ENCODE measurements around the gene LAMA2.

Gene LAMA2

GRCh38 chr6:129263176-129263575, 380.2 kb downstream of the LAMA2 start:
- DNase-seq (ENCODE audit: low spot score) = no peak

DNA sequence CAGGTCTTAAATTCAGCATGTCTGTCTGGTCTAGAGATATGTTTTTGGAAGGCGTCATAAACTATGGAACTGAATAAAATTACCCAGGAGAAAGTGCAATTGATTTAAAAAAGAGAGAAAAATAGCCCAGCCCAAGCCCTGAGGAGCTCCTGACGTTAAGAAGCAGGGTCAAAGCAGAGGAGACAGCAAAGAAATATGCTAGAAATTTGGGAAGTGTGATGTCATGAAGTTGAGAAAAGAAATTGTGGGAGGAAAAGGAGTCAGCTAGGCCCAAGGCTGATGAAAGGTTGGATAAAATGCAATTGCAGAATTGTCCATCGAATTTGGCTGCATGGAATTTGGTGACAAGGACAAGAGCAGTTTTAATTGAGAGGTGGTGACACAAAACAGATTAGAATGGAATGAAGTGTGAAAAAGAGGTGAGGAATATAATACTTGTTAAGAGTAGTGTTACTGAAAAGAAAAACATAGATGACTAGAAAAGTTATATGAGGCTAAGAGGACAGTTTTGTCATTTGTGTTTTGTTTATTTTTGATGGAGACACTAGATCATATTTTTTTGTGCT, 381.6 kb downstream of the LAMA2 start:
- DNase-seq (ENCODE audit: low spot score) = no peak

GRCh38 chr6:129267028-129267427, 384.1 kb downstream of the LAMA2 start:
- DNase-seq (ENCODE audit: low spot score) = no peak

GRCh38 chr6:129269076-129269475, 386.1 kb downstream of the LAMA2 start:
- no peak for DNase-seq (ENCODE audit: low spot score)

DNA sequence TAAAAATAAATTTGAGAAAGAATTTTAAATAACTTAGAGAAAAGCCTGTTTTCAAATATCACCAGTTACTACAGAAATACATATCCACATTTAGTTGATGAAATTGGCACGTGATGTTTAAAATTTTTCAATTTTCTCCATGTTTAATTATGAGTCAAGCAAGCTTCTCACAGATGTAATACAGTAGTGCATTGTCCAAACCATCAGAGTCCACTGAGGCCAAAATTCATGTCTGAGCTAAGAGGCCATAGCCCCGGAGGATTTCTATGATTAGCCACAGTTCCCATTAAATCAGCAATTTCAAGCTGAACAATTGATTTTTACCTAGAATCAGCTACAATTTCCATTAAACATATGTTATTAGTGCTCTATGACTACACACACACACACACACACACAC, 387.0 kb downstream of the LAMA2 start:
- DNase-seq (ENCODE audit: low spot score) = no peak

GRCh38 chr6:129270450-129270849, 387.5 kb downstream of the LAMA2 start:
- DNase-seq (ENCODE audit: low spot score) = no peak

- no peak for DNase-seq (ENCODE audit: low spot score)
Measured at GRCh38 chr6:129273161-129273560, 390.2 kb downstream of the LAMA2 start.

DNA sequence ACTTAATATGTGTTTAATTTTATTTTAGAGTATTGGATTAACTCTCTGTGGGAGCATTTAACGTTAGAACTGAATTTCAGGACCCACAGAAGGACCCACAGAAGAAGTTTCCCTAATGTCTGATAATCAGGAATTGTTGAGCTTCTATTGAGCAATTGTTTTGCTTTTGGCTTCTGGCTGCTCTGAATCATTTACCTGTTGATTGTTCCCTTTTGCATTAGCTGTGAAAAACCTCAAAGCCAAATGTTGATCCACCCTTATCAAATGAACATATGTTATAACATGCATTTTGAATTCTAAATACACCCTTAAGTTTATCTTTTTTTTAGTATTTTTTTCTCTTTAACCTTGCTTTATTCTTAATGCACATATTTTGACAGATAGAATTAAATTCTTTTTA, 393.5 kb downstream of the LAMA2 start:
- DNase-seq (ENCODE audit: low spot score) = no peak

DNA sequence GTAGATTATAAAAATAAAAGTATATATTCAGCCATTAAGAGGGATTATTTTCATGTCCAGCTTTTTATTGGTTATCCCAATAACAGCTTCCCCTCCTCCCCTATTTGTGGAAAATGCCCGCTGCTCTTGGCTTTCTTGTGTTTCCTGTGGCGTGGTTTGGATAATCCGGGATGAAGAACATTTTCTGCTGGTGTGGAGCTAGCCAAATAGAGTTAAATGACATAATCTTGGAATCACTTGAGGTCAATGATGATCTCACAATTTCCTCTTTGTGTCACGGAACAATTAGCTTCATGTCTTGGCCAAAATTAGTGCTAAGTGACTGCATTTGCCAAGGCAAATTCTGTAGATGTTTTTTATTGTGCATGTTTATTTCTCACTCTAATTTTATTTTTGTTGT, 394.0 kb downstream of the LAMA2 start:
- no peak for DNase-seq (ENCODE audit: low spot score)

- no peak for DNase-seq (ENCODE audit: low spot score)
Measured at GRCh38 chr6:129279343-129280292, 396.7 kb downstream of the LAMA2 start.

GRCh38 chr6:129280293-129280644, 397.3 kb downstream of the LAMA2 start:
- DNase-seq (ENCODE audit: low spot score) = no peak

GRCh38 chr6:129280749-129281148, 397.8 kb downstream of the LAMA2 start:
- DNase-seq (ENCODE audit: low spot score) = peak; percentile 58

DNA sequence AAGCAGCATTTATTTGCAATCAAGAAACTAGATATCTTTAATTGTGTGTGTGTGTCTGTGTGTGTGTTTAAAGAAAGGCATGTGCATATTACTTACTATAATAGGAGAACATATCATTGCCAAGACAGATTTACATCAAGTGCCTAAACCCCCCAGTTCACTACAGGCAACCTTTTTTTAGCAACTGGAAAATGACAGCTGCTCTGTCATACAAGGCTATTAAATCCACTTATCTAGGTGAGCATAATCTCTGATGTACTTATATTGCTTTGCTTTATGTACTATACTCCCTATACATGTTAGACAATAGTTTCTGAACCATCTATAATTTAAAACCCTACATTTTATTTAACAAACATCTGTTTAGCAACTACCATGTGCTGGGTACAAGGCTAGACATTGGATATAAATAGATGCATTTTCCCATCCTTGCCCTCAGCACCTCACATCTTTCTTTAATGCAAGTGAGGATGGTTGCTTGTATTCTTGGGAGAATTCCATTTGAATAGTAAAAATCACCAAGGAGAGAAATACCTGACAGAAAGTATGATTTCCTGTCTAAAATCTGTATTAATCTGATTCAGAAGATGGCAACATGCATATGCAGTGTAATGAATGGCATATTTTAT, 398.3 kb downstream of the LAMA2 start:
- DNase-seq (ENCODE audit: low spot score) = no peak

GRCh38 chr6:129282019-129282418, 399.1 kb downstream of the LAMA2 start:
- no peak for DNase-seq (ENCODE audit: low spot score)

DNA sequence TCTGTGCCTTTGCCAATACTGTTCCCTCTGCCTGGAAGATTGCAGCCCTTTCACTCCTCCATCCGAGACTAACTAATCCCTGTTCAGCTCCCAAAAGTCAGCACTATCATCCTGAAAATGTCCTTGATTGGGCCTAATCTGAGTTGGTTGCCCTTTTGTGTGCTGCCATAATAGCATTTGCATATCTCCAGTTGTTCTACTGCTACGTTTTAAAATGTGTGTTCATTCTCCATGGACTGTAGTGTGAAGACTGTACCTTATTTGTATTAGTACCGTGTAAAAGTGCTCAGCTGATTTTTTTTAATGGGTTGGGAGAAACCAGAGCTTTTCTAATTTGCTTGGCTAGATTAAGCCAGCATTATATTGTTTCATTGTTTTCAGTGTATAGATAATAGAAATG, 401.3 kb downstream of the LAMA2 start:
- no peak for DNase-seq (ENCODE audit: low spot score)

- DNase-seq (ENCODE audit: low spot score) = no peak
Measured at GRCh38 chr6:129287231-129288177, 404.6 kb downstream of the LAMA2 start.

DNA sequence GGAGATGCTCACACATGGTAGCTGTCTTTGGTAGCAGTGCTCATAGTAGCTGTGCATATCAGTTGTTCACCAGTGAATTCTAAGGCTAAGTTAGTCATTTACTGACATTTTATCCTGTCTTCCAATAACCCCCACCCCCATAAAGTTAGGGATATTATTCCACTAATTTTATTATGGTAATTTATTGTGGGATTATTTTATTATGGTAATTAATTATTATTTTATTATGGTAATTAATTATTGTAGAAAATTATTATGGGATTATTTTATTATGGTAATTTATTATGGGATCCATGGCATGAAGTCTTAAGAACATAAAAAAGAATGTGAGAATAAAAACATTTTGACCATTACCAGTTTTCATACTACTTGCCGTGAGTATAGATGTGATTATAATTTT, 406.5 kb downstream of the LAMA2 start:
- DNase-seq (ENCODE audit: low spot score) = no peak

- no peak for DNase-seq (ENCODE audit: low spot score)
Measured at GRCh38 chr6:129292836-129293235, 409.9 kb downstream of the LAMA2 start.

GRCh38 chr6:129297592-129297991, 414.7 kb downstream of the LAMA2 start:
- no peak for DNase-seq (ENCODE audit: low spot score)

GRCh38 chr6:129302671-129303070, 419.7 kb downstream of the LAMA2 start:
- no peak for DNase-seq (ENCODE audit: low spot score)

DNA sequence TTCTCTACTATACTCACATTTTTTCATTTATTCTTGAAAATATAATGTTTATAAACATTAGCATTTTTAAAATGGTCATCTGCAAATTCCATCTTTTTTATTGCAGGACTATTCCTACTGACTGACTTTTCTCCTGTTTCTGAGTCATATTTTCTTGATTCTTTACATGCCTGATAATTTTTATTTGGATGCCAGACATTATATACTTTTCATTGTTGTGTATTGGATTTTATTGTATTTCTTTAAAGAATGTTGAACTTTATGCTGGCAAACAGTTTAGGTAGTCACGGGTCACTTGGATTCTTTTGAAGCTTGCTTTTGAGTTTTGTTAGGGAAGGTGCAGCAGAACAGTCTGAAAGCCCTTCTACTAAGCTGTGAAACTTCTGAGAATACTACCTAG, 423.9 kb downstream of the LAMA2 start:
- no peak for DNase-seq (ENCODE audit: low spot score)

DNA sequence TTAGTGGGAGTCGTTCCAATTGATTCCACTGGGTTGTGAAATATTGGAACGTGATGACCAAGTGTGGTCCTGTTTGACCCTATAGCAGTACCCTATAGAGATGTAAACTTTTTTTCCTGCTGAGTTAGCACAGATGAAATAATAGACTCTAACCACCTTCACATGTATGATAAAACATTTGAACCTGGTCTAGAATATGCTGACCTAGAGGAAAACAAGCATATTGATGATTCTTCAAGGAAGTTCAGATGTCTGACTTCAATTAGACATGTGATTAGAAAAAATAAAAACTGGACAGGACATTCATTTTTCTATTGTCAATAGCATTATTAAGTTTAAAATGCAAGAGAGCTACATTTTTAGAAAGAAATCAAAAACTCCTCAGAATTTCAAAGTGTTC, 424.9 kb downstream of the LAMA2 start:
- DNase-seq (ENCODE audit: low spot score) = no peak
